IMR-90 (cell line): ENCODE measurements around the gene FMN1. TPM values are rescaled to one million over a fixed set of nuclear protein-coding genes. Genes with fewer than 3 reads are reported as not detected.

Experiments used
- ATAC-seq: fragments of 200-7000 bp; cut with Tn5 transposase; 2 replicates; pipeline ENCODE4 v1.9.1; 2020; ENCODE audit warnings: low read depth, mild to moderate bottlenecking, moderate library complexity
- BruUV-seq: library from RNA; stranded (reverse); fragments of 400-500 nt; replicated peaks from 2 replicates; lab custom pipeline; 2021; lab: Mats Ljungman, UMichigan
- CTCF ChIA-PET: fragments of 300-600 bp; formaldehyde crosslinking; extraction: SDS; loops from one replicate; lab custom pipeline; 2021; ENCODE audit warnings: antibody characterized with exemption; lab: Yijun Ruan, JAX
- POLR2A ChIA-PET: fragments of 300-600 bp; sonication (Branson Sonifier 250); formaldehyde crosslinking; loops from one replicate; lab custom pipeline; 2022; ENCODE audit warnings: antibody characterized with exemption; ENCODE audit not compliant: unreplicated experiment; lab: Charles Lee
- DNase-seq: peaks from one replicate; pipeline ENCODE4 v3.0.0; 2013
- H2AFZ ChIP-seq: replicated peaks from 2 replicates; pipeline ENCODE3; 2013; ENCODE audit warnings: low read length, mild to moderate bottlenecking; ENCODE audit not compliant: poor library complexity
- H2AK5ac ChIP-seq: 2 replicates; pipeline ENCODE4 v1.6.1; 2013; ENCODE audit warnings: low read depth, low read length, inconsistent platforms
- H2AK9ac ChIP-seq: replicated peaks from 2 replicates; pipeline ENCODE3; 2013; ENCODE audit warnings: mild to moderate bottlenecking, low read depth, low read length, moderate library complexity; ENCODE audit not compliant: poor library complexity
- H2BK120ac ChIP-seq: 2 replicates; pipeline ENCODE4 v1.6.1; 2013; ENCODE audit warnings: low read depth, low read length, inconsistent platforms
- H2BK15ac ChIP-seq: 3 replicates; pipeline ENCODE4 v1.6.1; 2013; ENCODE audit warnings: low read depth, low read length, inconsistent platforms
- H2BK20ac ChIP-seq: 2 replicates; pipeline ENCODE4 v1.6.1; 2013; ENCODE audit warnings: low read depth, mild to moderate bottlenecking, inconsistent platforms, low read length, moderate library complexity
- H2BK5ac ChIP-seq: 2 replicates; pipeline ENCODE4 v1.6.1; 2013; ENCODE audit warnings: mild to moderate bottlenecking, low read depth, low read length, inconsistent platforms; ENCODE audit not compliant: poor library complexity, severe bottlenecking
- H3K14ac ChIP-seq: replicated peaks from 2 replicates; pipeline ENCODE4 v1.6.1; 2013; ENCODE audit warnings: low read depth, low read length, inconsistent platforms
- H3K18ac ChIP-seq: 2 replicates; pipeline ENCODE4 v1.6.1; 2013; ENCODE audit warnings: low read depth, low read length, control low read depth
- H3K23ac ChIP-seq: 2 replicates; pipeline ENCODE4 v1.6.1; 2013; ENCODE audit warnings: low read depth, low read length, inconsistent platforms
- H3K27ac ChIP-seq: 2 replicates; pipeline ENCODE4 v1.5.1; 2013; ENCODE audit warnings: mild to moderate bottlenecking, control low read depth, low read length; ENCODE audit not compliant: insufficient read depth
- H3K27me3 ChIP-seq: 2 replicates; pipeline ENCODE4 v1.6.1; 2013; ENCODE audit warnings: low read length; ENCODE audit not compliant: control insufficient read depth, insufficient read depth
- H3K36me3 ChIP-seq: 2 replicates; pipeline ENCODE4 v1.6.1; 2013; ENCODE audit warnings: low read length, mixed read lengths; ENCODE audit not compliant: control insufficient read depth, insufficient read depth
- H3K4ac ChIP-seq: 2 replicates; pipeline ENCODE4 v1.6.1; 2013; ENCODE audit warnings: low read depth, low read length, inconsistent platforms
- H3K4me1 ChIP-seq: 2 replicates; pipeline ENCODE4 v1.6.1; 2013; ENCODE audit warnings: low read length, mixed read lengths; ENCODE audit not compliant: control insufficient read depth, insufficient read depth
- H3K4me2 ChIP-seq: 2 replicates; pipeline ENCODE4 v1.6.1; 2013; ENCODE audit warnings: low read depth, mild to moderate bottlenecking, control low read depth, low read length, moderate library complexity
- H3K4me3 ChIP-seq: 2 replicates; pipeline ENCODE4 v1.5.1; 2013; ENCODE audit warnings: low read depth, mild to moderate bottlenecking, control low read depth, low read length, moderate library complexity; ENCODE audit not compliant: insufficient read depth
- H3K56ac ChIP-seq: 2 replicates; pipeline ENCODE4 v1.6.1; 2013; ENCODE audit warnings: low read length, inconsistent platforms; ENCODE audit not compliant: insufficient read depth; ENCODE audit errors: extremely low read depth
- H3K79me1 ChIP-seq, 2 experiments: 2 replicates each; pipeline ENCODE4 v1.6.1; 2013; ENCODE audit warnings: low read length in 2 of 2, inconsistent platforms in 1 of 2, low read depth in 1 of 2
- H3K9ac ChIP-seq: 2 replicates; pipeline ENCODE4 v1.6.1; 2013; ENCODE audit warnings: low read depth, low read length, control low read depth
- H3K9me1 ChIP-seq: 2 replicates; pipeline ENCODE4 v1.6.1; 2013; ENCODE audit warnings: low read length, inconsistent platforms; ENCODE audit not compliant: insufficient read depth
- H3K9me3 ChIP-seq: 2 replicates; pipeline ENCODE4 v1.6.1; 2013; ENCODE audit warnings: low read length; ENCODE audit not compliant: control insufficient read depth, insufficient read depth
- H4K20me1 ChIP-seq: 2 replicates; pipeline ENCODE4 v1.6.1; 2013; ENCODE audit warnings: low read length, inconsistent platforms; ENCODE audit not compliant: insufficient read depth
- H4K5ac ChIP-seq: 2 replicates; pipeline ENCODE4 v1.6.1; 2013; ENCODE audit warnings: mild to moderate bottlenecking, low read depth, low read length, control low read depth
- H4K8ac ChIP-seq, 2 experiments: 2 replicates each; pipeline ENCODE4 v1.6.1; 2013; ENCODE audit warnings: low read depth in 2 of 2, low read length in 2 of 2, control low read depth in 1 of 2, inconsistent platforms in 1 of 2
- H4K91ac ChIP-seq: 2 replicates; pipeline ENCODE4 v1.6.1; 2013; ENCODE audit warnings: low read depth, low read length, inconsistent platforms; ENCODE audit not compliant: insufficient read depth
- CEBPB ChIP-seq: IDR thresholded peaks from 2 replicates; pipeline ENCODE4 v1.6.1; 2012; ENCODE audit warnings: low read depth, low read length, improper control_type of control experiment
- MAFK ChIP-seq: IDR thresholded peaks from 2 replicates; pipeline ENCODE4 v1.6.1; 2012; ENCODE audit warnings: low read depth, low read length, improper control_type of control experiment
- MAZ ChIP-seq: IDR thresholded peaks from 2 replicates; pipeline ENCODE4 v1.6.1; 2012; ENCODE audit warnings: low read depth, mild to moderate bottlenecking, low read length, improper control_type of control experiment, moderate library complexity, borderline replicate concordance
- POLR2A ChIP-seq: IDR thresholded peaks from 2 replicates; pipeline ENCODE4 v1.6.1; 2012; ENCODE audit warnings: mild to moderate bottlenecking, low read depth, low read length
- RAD21 ChIP-seq: IDR thresholded peaks from 2 replicates; pipeline ENCODE4 v1.6.1; 2012; ENCODE audit warnings: low read length, improper control_type of control experiment
- RFX5 ChIP-seq: IDR thresholded peaks from 2 replicates; pipeline ENCODE4 v1.8.0; 2012; ENCODE audit warnings: low read depth, mild to moderate bottlenecking, low read length, moderate library complexity
- SMC3 ChIP-seq: fragments of 150-350 bp; IDR thresholded peaks from 2 replicates; pipeline ENCODE4 v1.6.1; 2016; ENCODE audit warnings: low read depth, mild to moderate bottlenecking, antibody characterized with exemption, low read length, moderate library complexity
- WGBS, 2 experiments: methylation state at CpG; one replicate each; pipeline versions ENCODE4 v1.1.5 to v1.1.7; 2013; ENCODE audit warnings: missing lambda C conversion rate in 2 of 2; ENCODE audit not compliant: insufficient read length in 1 of 2; ENCODE audit errors: extremely low coverage in 2 of 2; 5-methylcytosine and 5-hydroxymethylcytosine counted together
- dilution Hi-C: fragments of 300-500 bp; cut with HindIII; formaldehyde crosslinking; loops from one replicate; pipeline ENCODE4 v1.14.3; 2018; ENCODE audit warnings: low sequenced_read_pairs; ENCODE audit not compliant: unreplicated experiment
- in situ Hi-C: fragments of 300-500 bp; cut with MboI; formaldehyde crosslinking; loops from 3 replicates; pipeline ENCODE4 v1.14.3; 2019; ENCODE audit warnings: low sequenced_read_pairs, inconsistent platforms, mixed read lengths
- intact Hi-C: fragments of 100-400 bp; cut with micrococcal nuclease; formaldehyde crosslinking; loops from 2 replicates; pipeline ENCODE4 v1.10.0; 2022
- polyA plus RNA-seq, 3 experiments: library from polyadenylated mRNA; depleted of rRNA; stranded (reverse); fragments of >200 nt; gene quantifications; 2 replicates each; pipeline ENCODE4 v1.2.3, GENCODE V29; 2012; ENCODE audit warnings: low replicate concordance in 1 of 3
- total RNA-seq: library from RNA; depleted of rRNA; stranded (reverse); fragments of >200 nt; gene quantifications from 2 replicates; pipeline ENCODE4 v1.2.3, GENCODE V29; 2012
- TF ChIP-seq, protein P1 (sequence below): conservative IDR thresholded peaks from 2 replicates; pipeline ENCODE4 v1.5.1; 2012; ENCODE audit warnings: mild to moderate bottlenecking, low read depth, low read length, improper control_type of control experiment

FMN1 gene
- total and polyA plus RNA-seq, 2 of the 4 experiments (the other 2 are of a cell fraction): 7.3 to 17.6 TPM

DNA sequence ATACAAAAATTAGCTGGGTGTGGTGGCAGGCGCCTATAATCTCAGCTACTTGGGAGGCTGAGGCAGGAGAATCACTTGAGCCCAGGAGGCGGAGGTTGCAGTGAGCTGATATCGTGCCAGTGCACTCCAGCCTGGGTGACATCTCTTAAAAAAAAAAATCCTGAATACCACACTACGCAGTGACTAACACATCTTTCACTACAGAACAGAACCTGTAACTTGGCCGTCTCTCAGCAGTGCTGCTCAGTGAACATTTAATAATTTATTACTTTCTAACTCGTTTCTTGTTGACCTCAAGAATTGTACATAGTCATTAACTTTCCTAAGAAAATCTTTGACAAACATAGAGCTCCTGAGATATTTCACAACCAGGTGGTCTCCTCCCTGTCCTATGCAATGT is 472.9 kb downstream of the FMN1 start:
- Histone ChIP-seq H3K27me3 (no peaks in the 10 kb centered on the region), H3K9ac (no peak overlapping the region), H4K8ac (no peak overlapping the region; a peak in 2 of 4 replicates), H3K4me3 (no peak overlapping the region), H2AK5ac (peak overlapping the region; percentile 48; the same call in 1 of the 2 replicates), H3K23ac (peak overlapping the region; percentile 89; the same call in 1 of the 2 replicates), H3K27ac (peak overlapping the region; percentile 61; the same call in 1 of the 2 replicates), H3K4me2 (peak overlapping the region; percentile 64), H3K18ac (peak overlapping the region; percentile 54; the same call in 1 of the 2 replicates), H4K20me1 (peaks cover 79% of the 10 kb centered on the region), H2BK5ac (peak overlapping the region; percentile 77), H3K9me3 (no peaks in the 10 kb centered on the region), H3K4me1 (peaks cover 2% of the 10 kb centered on the region; the same call in 1 of the 2 replicates), H2BK120ac (peak overlapping the region; percentile 52; the same call in 1 of the 2 replicates), H4K91ac (0 out of 2 replicates have a peak overlapping the region, but pooled peaks have one; percentile 12), H2BK15ac (no peak overlapping the region), H2AK9ac (no peak overlapping the region), H2BK20ac (no peak overlapping the region), H3K36me3 (peaks cover 41% of the 10 kb centered on the region), H3K4ac (peak overlapping the region; percentile 67), H3K14ac (0 out of 2 replicates have a peak overlapping the region, but pooled peaks have one; percentile 64), H4K5ac (no peak overlapping the region), H3K9me1 (no peaks in the 10 kb centered on the region; the same call in none of the 2 replicates), H3K56ac (no peak overlapping the region), H2AFZ (no peak overlapping the region), H3K79me1 (peaks cover 4 to 25% of the 10 kb centered on the region in 2 experiments; a peak in 2 of 4 replicates)
- TF ChIP-seq, protein P1, sequence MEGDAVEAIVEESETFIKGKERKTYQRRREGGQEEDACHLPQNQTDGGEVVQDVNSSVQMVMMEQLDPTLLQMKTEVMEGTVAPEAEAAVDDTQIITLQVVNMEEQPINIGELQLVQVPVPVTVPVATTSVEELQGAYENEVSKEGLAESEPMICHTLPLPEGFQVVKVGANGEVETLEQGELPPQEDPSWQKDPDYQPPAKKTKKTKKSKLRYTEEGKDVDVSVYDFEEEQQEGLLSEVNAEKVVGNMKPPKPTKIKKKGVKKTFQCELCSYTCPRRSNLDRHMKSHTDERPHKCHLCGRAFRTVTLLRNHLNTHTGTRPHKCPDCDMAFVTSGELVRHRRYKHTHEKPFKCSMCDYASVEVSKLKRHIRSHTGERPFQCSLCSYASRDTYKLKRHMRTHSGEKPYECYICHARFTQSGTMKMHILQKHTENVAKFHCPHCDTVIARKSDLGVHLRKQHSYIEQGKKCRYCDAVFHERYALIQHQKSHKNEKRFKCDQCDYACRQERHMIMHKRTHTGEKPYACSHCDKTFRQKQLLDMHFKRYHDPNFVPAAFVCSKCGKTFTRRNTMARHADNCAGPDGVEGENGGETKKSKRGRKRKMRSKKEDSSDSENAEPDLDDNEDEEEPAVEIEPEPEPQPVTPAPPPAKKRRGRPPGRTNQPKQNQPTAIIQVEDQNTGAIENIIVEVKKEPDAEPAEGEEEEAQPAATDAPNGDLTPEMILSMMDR: no peak
- TF ChIP-seq POLR2A (peak; percentile 12; the same call in 1 of the 2 replicates), MAZ (no peak), MAFK (no peak), SMC3 (no peak), RFX5 (no peak), CEBPB (0 out of 2 replicates have a peak, but pooled peaks have one; percentile 34), RAD21 (no peak)
- 42% methylated on average over 3 of the region's 6 CpGs; no CpG with 5 or more reads in 1 of the 2 experiments for WGBS, 2 experiments
- dilution Hi-C loops (no loop called here), in situ Hi-C loops (loop anchor here (5.0 kb wide), 1 partner anchor 51 kb away; no protein-coding TSS in a partner anchor), intact Hi-C loops (loop anchor here (5.0 kb wide), 1 partner anchor 121 kb away; no protein-coding TSS in a partner anchor)
- DNase-seq (peak; percentile 56), ATAC-seq (no peak)
- BruUV-seq: no TSS peak
- CTCF ChIA-PET: no interaction called here
- POLR2A ChIA-PET: no interaction called here
